Prostate gland (tissue), 2 donors: Measurements from ENCODE around the gene XPR1. TPM values are rescaled to one million over a fixed set of nuclear protein-coding genes. Genes with fewer than 3 reads are reported as not detected.

Experiments
- DNase-seq: peaks from one replicate; pipeline ENCODE4 v3.0.0-alpha.2; 2019; ENCODE audit warnings: low spot score
- H3K27ac ChIP-seq, 2 donors: fragments of 200-600 bp; sonication (generic); 2 replicates each; pipeline ENCODE4 v1.5.1; 2017 to 2019
- H3K27me3 ChIP-seq: fragments of 200-600 bp; sonication (generic); replicated peaks from 2 replicates; pipeline ENCODE4 v1.5.1; 2019; ENCODE audit not compliant: insufficient read depth
- H3K36me3 ChIP-seq, 2 donors: fragments of 200-600 bp; sonication (generic); 1 replicate in 1 of 2; 2 replicates in 1 of 2; pipeline versions ENCODE4 v1.5.1 to v1.8.1; 2017 to 2019
- H3K4me1 ChIP-seq: fragments of 200-600 bp; sonication (generic); replicated peaks from 2 replicates; pipeline ENCODE4 v1.5.1; 2019
- H3K4me3 ChIP-seq, 2 donors: fragments of 200-600 bp; sonication (generic); 2 replicates each; pipeline ENCODE4 v1.5.1; 2017 to 2019
- H3K9me3 ChIP-seq: fragments of 200-600 bp; sonication (generic); 2 replicates; pipeline ENCODE4 v1.5.1; 2017
- CTCF ChIP-seq, 4 experiments: fragments of 200-600 bp in 2 of 4; fragments of 450-650 bp in 2 of 4; sonication (generic) in 2 of 4; IDR thresholded peaks; 1 replicate in 3 of 4; 2 replicates in 1 of 4; pipeline ENCODE4 v1.5.1; 2016 to 2019; ENCODE audit warnings: antibody characterized with exemption in 4 of 4, mild to moderate bottlenecking in 2 of 4, moderate library complexity in 2 of 4
- POLR2A ChIP-seq: fragments of 450-650 bp; IDR thresholded peaks from one replicate; pipeline ENCODE4 v1.6.1; 2016; ENCODE audit warnings: antibody characterized with exemption, mild to moderate bottlenecking
- POLR2AphosphoS5 ChIP-seq: sonication (generic); formaldehyde crosslinking; IDR thresholded peaks from one replicate; pipeline ENCODE4 v1.6.1; 2017; ENCODE audit warnings: antibody characterized with exemption
- WGBS: methylation state at CpG from one replicate; pipeline ENCODE4 v1.1.5; 2018; 5-methylcytosine and 5-hydroxymethylcytosine counted together
- intact Hi-C: fragments of 100-400 bp; cut with DNase I; formaldehyde crosslinking; loops from one replicate; pipeline ENCODE4 v1.14.2; 2022
- small RNA-seq, 2 donors: library from RNA; depleted of rRNA; stranded (forward); fragments of <200 nt; gene quantifications; one replicate each; pipeline ENCODE3, GENCODE V24; 2016
- total RNA-seq, 2 donors: library from RNA; depleted of rRNA; stranded (reverse); fragments of >200 nt; gene quantifications; one replicate each; pipeline ENCODE4 v1.1.0, GENCODE V29; 2016

Gene XPR1
- total RNA-seq, 2 donors from 2014 or later = 17.5 to 70.3 TPM

DNA sequence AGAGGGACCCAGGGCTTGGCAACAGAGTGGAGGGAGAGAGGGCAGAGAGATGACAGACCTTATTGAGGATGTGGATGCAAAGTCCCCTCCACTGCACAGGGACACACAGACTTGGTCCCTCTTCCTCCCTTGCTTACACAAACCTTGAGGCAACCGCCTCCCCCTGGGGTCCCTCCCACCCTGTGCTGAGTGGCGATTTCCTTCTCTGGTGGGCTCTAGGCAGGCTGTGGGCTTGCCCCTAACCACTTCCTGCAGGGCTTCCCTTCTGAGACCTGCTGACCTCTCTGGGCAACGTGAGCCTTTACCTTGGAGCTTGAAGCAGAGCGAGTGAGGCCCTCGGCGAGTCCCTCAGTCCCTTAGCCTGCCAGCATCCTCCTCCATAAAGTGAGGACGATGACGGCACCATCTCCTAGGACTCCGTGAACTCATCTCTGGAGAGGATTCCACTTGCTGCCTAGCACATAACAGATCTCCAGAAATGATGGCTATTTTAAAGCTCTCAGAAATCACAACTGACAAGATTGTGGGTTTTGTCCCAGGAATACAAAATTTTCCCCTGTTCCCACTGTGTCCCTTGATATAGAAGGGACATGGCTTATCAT, 305.9 kb downstream of the XPR1 start:
- Histone ChIP-seq H3K9me3 (no peaks in the 10 kb centered on the region), H3K4me1 (no peaks in the 10 kb centered on the region), H3K4me3 (no peak overlapping the region), H3K27me3 (no peaks in the 10 kb centered on the region), H3K27ac (no peak overlapping the region), H3K36me3 (no peaks in the 10 kb centered on the region)
- no peak for DNase-seq
- TF ChIP-seq CTCF (IDR thresholded peaks at IDR 0.05) = no peak
- TF ChIP-seq POLR2AphosphoS5 = no peak
- no peak for TF ChIP-seq POLR2A
- intact Hi-C loops = no loop called here
- 85% methylated on average over 9 of the region's 9 CpGs for WGBS

- Histone ChIP-seq H3K4me3 (no peak overlapping the region), H3K9me3 (no peaks in the 10 kb centered on the region), H3K4me1 (no peaks in the 10 kb centered on the region), H3K27ac (no peak overlapping the region), H3K27me3 (no peaks in the 10 kb centered on the region), H3K36me3 (no peaks in the 10 kb centered on the region)
- WGBS = 84% methylated on average over 9 of the region's 9 CpGs
- intact Hi-C loops = no loop called here
- no peak for DNase-seq
- TF ChIP-seq POLR2A = no peak
- TF ChIP-seq POLR2AphosphoS5 = no peak
- no peak for TF ChIP-seq CTCF (IDR thresholded peaks at IDR 0.05)
These were observed 307.4 kb downstream of the XPR1 start for GRCh38 chr1:180939073-180939710.

DNA sequence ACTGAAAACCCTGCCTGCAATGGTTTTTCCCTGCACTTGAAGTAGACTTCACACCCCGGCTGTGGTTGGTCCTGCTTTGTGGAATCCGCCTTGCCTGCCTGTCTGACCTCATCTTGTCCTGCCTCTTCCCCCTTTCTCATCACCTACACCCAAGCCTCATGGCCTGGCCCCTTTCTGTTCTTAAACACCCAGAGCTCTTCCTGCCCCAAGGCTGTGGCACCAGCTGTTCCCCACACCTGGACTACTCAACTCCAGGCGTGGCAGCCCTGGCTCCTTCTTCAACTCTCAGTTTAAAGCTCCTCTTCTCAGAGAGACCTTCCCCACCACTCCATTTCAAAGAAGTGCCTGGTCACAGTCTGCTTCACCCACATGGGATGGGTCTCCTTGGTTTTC, 307.9 kb downstream of the XPR1 start:
- H3K36me3 ChIP-seq = no peaks in the 10 kb centered on the region

More for the DNA sequence above, 307.9 kb downstream of the XPR1 start:
- Histone ChIP-seq H3K27ac (no peak overlapping the region), H3K4me1 (no peaks in the 10 kb centered on the region), H3K27me3 (no peaks in the 10 kb centered on the region), H3K9me3 (no peaks in the 10 kb centered on the region), H3K4me3 (no peak overlapping the region)
- intact Hi-C loops = no loop called here
- DNase-seq = no peak
- no peak for TF ChIP-seq POLR2A
- TF ChIP-seq POLR2AphosphoS5 = no peak
- no peak for TF ChIP-seq CTCF (IDR thresholded peaks at IDR 0.05)
- WGBS = 89% methylated on average over 3 of the region's 3 CpGs

Small RNA genes within 50 kb of the gene (small RNA-seq; reads per million reads assigned to genes)
- gene RF00026 = 0 reads per million in 2 donors

Other genes with a start within 250 kb of the XPR1 start
- 10 to 100 TPM; 41.9 to 50.0 TPM for gene ACBD6, start 129.4 kb upstream of the XPR1 start, total RNA-seq
- gene OVAAL, start 73.1 kb upstream of the XPR1 start, total RNA-seq = under 1 TPM in 1 of 2 donors, not detected in 1; 0.62 TPM